HG03097 (cell line): Measurements from ENCODE around the gene EHD4.

Experiments
- ATAC-seq: cut with Tn5 transposase; IDR thresholded peaks from one replicate; pipeline ENCODE4 v1.9.1; 2021; ENCODE audit not compliant: unreplicated experiment, low FRiP score

EHD4 gene

GRCh38 chr15:41981371-41982132 lies 9.2 kb upstream of the EHD4 start:
- no peak for ATAC-seq

- no peak for ATAC-seq
Observed at GRCh38 chr15:41980654-41981323, 8.4 kb upstream of the EHD4 start.

GRCh38 chr15:41979493-41980266 lies 7.3 kb upstream of the EHD4 start:
- ATAC-seq, result no peak

- no peak for ATAC-seq
Observed at GRCh38 chr15:41978534-41978933, 6.2 kb upstream of the EHD4 start.

- no peak for ATAC-seq
Observed at GRCh38 chr15:41977757-41978383, 5.5 kb upstream of the EHD4 start.

GRCh38 chr15:41975669-41976068 lies 3.3 kb upstream of the EHD4 start:
- no peak for ATAC-seq

GRCh38 chr15:41974041-41974440 lies 1.7 kb upstream of the EHD4 start:
- ATAC-seq, result no peak

GRCh38 chr15:41971895-41972252 lies 483 bp downstream of the EHD4 start:
- peak; percentile 10 for ATAC-seq

GRCh38 chr15:41971089-41971894 lies 1.1 kb downstream of the EHD4 start:
- ATAC-seq, result peak; percentile 39

- no peak for ATAC-seq
Observed at GRCh38 chr15:41970456-41970855, 1.9 kb downstream of the EHD4 start.

GRCh38 chr15:41969851-41970431 lies 2.4 kb downstream of the EHD4 start:
- peak; percentile 22 for ATAC-seq

GRCh38 chr15:41968701-41969100 lies 3.7 kb downstream of the EHD4 start:
- no peak for ATAC-seq

- ATAC-seq, result no peak
Observed at GRCh38 chr15:41967506-41968206, 4.7 kb downstream of the EHD4 start.

- no peak for ATAC-seq
Observed at GRCh38 chr15:41966920-41967465, 5.4 kb downstream of the EHD4 start.

GRCh38 chr15:41966414-41966812 lies 5.9 kb downstream of the EHD4 start:
- no peak for ATAC-seq

- no peak for ATAC-seq
Observed at GRCh38 chr15:41965441-41966413, 6.6 kb downstream of the EHD4 start.

GRCh38 chr15:41961595-41962202 lies 10.7 kb downstream of the EHD4 start:
- no peak for ATAC-seq
